Esophagus muscularis mucosa (tissue), 4 donors: ENCODE results near the gene NDRG3. TPM values are rescaled to one million over a fixed set of nuclear protein-coding genes. Genes with fewer than 3 reads are reported as not detected.
A peak's percentile ranks its signal among the peaks of the same experiment; 100 is the strongest.

Experiments
- DNase-seq: peaks from one replicate; pipeline ENCODE4 v3.0.0-alpha.2; 2017; ENCODE audit errors: extremely low spot score
- H3K27ac ChIP-seq, 4 donors: fragments of 200-600 bp; sonication (generic); replicated peaks in 1 of 4; 1 replicate in 3 of 4; 2 replicates in 1 of 4; pipeline ENCODE4 v1.5.1; 2016 to 2019; ENCODE audit warnings: mild to moderate bottlenecking in 1 of 4
- H3K27me3 ChIP-seq, 4 donors: fragments of 200-600 bp; sonication (generic); one replicate each; pipeline versions ENCODE4 v1.5.1 to v1.6.0; 2016 to 2019
- H3K36me3 ChIP-seq, 4 donors: fragments of 200-600 bp; sonication (generic); one replicate each; pipeline ENCODE4 v1.5.1; 2016 to 2019
- H3K4me1 ChIP-seq, 4 donors: fragments of 200-600 bp; sonication (generic); one replicate each; pipeline ENCODE4 v1.5.1; 2016 to 2019
- H3K4me3 ChIP-seq, 4 donors: fragments of 200-600 bp; sonication (generic); 1 replicate in 2 of 4; 2 replicates in 2 of 4; pipeline ENCODE4 v1.5.1; 2016 to 2019; ENCODE audit warnings: mild to moderate bottlenecking in 4 of 4, moderate library complexity in 1 of 4
- H3K9me3 ChIP-seq, 4 donors: fragments of 200-600 bp; sonication (generic); 1 replicate in 3 of 4; 2 replicates in 1 of 4; pipeline ENCODE4 v1.5.1; 2016 to 2019
- EP300 ChIP-seq: sonication (generic); formaldehyde crosslinking; IDR thresholded peaks from one replicate; pipeline ENCODE4 v1.6.1; 2017; ENCODE audit warnings: antibody characterized with exemption
- POLR2A ChIP-seq: fragments of 450-650 bp; IDR thresholded peaks from one replicate; pipeline ENCODE4 v1.6.1; 2017; ENCODE audit warnings: antibody characterized with exemption, moderate library complexity, mild to moderate bottlenecking, low read depth
- POLR2AphosphoS5 ChIP-seq, 2 donors: sonication (generic); formaldehyde crosslinking; IDR thresholded peaks; one replicate each; pipeline ENCODE4 v1.6.1; 2017; ENCODE audit warnings: antibody characterized with exemption in 2 of 2
- WGBS: methylation state at CpG from one replicate; pipeline ENCODE4 v1.1.5; 2018; 5-methylcytosine and 5-hydroxymethylcytosine counted together
- intact Hi-C: fragments of 100-400 bp; cut with DNase I; formaldehyde crosslinking; loops from one replicate; pipeline ENCODE4 v1.15.1; 2023
- total RNA-seq, 4 donors: library from RNA; depleted of rRNA; stranded (reverse); fragments of >200 nt; gene quantifications; one replicate each; pipeline versions ENCODE4 v1.1.0 to v1.2.1, GENCODE V29; 2016
- TF ChIP-seq, protein P1 (sequence below), 3 experiments: fragments of 200-600 bp in 2 of 3; fragments of 450-650 bp in 1 of 3; sonication (generic) in 2 of 3; IDR thresholded peaks; one replicate each; pipeline ENCODE4 v1.5.1; 2017 to 2019; ENCODE audit warnings: antibody characterized with exemption in 3 of 3, mild to moderate bottlenecking in 2 of 3, moderate library complexity in 1 of 3

The NDRG3 gene
- total RNA-seq, 4 donors from 2014 or later: 17.1 to 22.8 (median 22.3) TPM

DNA sequence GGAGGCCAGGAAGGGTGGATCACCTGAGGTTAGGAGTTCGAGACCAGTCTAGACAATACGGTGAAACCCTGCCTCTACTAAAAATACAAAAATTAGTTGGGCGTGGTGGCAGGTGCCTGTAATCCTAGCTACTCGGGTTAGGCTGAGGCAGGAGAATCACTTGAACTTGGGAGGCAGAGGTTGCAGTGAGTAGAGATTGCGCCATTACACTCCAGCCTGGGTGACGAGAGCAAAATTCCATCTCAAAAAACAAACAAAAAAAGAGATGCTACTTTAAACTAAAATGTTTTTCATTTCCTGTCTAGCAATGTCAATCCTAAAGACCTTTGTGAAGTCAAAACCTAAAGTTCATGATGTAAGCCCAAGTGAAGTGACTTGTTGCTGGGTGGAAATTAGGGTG is 14.8 kb upstream of the NDRG3 start:
- H3K4me3 ChIP-seq: no peak overlapping the region
- TF ChIP-seq POLR2AphosphoS5 (IDR thresholded peaks at IDR 0.05): no peak
- TF ChIP-seq, protein P1, sequence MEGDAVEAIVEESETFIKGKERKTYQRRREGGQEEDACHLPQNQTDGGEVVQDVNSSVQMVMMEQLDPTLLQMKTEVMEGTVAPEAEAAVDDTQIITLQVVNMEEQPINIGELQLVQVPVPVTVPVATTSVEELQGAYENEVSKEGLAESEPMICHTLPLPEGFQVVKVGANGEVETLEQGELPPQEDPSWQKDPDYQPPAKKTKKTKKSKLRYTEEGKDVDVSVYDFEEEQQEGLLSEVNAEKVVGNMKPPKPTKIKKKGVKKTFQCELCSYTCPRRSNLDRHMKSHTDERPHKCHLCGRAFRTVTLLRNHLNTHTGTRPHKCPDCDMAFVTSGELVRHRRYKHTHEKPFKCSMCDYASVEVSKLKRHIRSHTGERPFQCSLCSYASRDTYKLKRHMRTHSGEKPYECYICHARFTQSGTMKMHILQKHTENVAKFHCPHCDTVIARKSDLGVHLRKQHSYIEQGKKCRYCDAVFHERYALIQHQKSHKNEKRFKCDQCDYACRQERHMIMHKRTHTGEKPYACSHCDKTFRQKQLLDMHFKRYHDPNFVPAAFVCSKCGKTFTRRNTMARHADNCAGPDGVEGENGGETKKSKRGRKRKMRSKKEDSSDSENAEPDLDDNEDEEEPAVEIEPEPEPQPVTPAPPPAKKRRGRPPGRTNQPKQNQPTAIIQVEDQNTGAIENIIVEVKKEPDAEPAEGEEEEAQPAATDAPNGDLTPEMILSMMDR (IDR thresholded peaks at IDR 0.05): no peak
- TF ChIP-seq POLR2A: no peak
- TF ChIP-seq EP300: no peak
- H3K4me1 ChIP-seq: peaks cover 0 to 7% (median 3%) of the 10 kb centered on the region in 4 donors
- DNase-seq: no peak
- no peak overlapping the region for H3K27ac ChIP-seq
- H3K36me3 ChIP-seq: peaks cover 0 to 18% (median 0%) of the 10 kb centered on the region in 4 donors
- no peaks in the 10 kb centered on the region for H3K9me3 ChIP-seq
- intact Hi-C loops: no loop called here
- WGBS: 94% methylated on average over 6 of the region's 6 CpGs
- H3K27me3 ChIP-seq: no peaks in the 10 kb centered on the region

DNA sequence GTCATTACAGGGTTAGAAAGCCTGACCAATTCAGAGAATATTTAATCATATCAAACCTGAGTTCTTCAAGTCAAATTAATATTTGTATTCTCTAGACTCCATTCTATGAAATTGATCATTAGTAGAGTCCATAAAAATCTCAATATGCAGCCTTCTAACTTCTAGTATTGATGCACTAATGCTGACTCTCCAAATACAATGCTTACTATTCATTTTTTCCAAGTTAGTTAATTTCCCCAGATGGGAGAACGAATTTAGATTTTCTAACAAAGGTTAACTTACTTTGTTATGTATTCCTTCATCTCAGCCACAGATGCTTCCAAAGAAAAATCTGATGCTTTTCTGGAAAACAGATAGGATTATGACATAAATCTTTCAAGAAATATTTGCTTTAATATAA is 12.4 kb upstream of the NDRG3 start:
- H3K9me3 ChIP-seq: no peaks in the 10 kb centered on the region
- no peaks in the 10 kb centered on the region for H3K27me3 ChIP-seq
- no peak for TF ChIP-seq EP300
- no peak for TF ChIP-seq POLR2A
- TF ChIP-seq, protein P1 (IDR thresholded peaks at IDR 0.05): no peak
- no peak for TF ChIP-seq POLR2AphosphoS5 (IDR thresholded peaks at IDR 0.05)
- WGBS: 79% methylated on average over 1 of the region's 1 CpG
- peak overlapping the region in 2 of 4 donors; percentile 13 to 47 for H3K27ac ChIP-seq
- H3K4me3 ChIP-seq: no peak overlapping the region
- intact Hi-C loops: loop anchor here (10.0 kb wide), 2 partner anchors 93 to 153 kb away; partner anchors contain the start of gene RAB5IF
- DNase-seq: no peak
- peaks cover 7 to 14% (median 8%) of the 10 kb centered on the region in 4 donors for H3K4me1 ChIP-seq
- peaks cover 0 to 30% (median 0%) of the 10 kb centered on the region in 4 donors for H3K36me3 ChIP-seq

DNA sequence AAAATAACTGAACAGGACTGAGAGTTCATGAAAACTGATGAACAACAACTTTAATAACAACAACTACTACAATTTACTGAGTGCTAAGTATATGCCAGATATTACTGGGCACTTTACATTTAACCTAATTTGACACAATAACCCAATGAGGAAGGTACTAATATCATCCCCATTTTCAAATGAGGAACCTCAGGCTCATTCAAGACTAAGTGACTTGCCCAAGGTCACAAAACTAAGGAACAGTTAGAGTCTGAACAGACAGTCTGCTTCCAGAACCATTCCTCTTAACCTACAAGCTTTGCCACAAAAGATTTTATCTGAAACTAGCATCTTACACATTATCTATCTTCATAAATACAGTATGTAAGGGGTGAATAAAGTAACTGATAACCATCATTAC is 10.6 kb upstream of the NDRG3 start:
- H3K27ac ChIP-seq: no peak overlapping the region
- H3K9me3 ChIP-seq: no peaks in the 10 kb centered on the region
- TF ChIP-seq POLR2AphosphoS5 (IDR thresholded peaks at IDR 0.05): no peak
- H3K36me3 ChIP-seq: peaks cover 9 to 41% (median 13%) of the 10 kb centered on the region in 4 donors
- H3K4me1 ChIP-seq: peaks cover 7 to 14% (median 8%) of the 10 kb centered on the region in 4 donors
- H3K4me3 ChIP-seq: no peak overlapping the region
- DNase-seq: no peak
- intact Hi-C loops: loop anchor here (10.0 kb wide), 2 partner anchors 92 to 152 kb away; partner anchors contain the start of gene RAB5IF
- no peaks in the 10 kb centered on the region for H3K27me3 ChIP-seq

DNA sequence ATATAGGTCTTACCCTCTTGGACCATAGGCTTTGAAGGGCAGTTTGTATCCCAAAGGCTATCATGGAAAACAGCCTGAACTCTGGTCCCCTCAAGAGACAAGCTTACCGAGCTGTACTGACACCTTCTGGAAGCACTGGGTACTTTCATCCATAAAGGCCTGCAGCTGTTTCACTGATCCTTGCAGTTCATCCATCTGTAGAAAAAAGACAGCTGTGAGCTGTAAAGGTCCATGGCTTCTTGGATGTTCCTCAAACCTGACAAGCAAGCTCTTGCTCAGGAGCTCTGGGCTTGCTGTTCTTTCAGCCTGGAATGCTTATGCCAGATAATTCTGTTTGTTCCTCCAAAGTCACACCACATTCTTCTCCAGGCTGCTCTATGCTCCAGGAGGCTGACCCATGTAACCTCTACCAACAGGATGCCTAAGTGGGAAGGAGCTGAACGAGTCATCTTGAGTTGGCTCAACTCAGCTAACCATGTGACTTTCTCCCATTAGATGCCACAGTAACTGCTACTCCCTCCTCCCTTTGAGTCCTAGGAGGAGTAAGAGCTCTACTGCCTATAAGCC is 8.8 kb upstream of the NDRG3 start:
- Histone ChIP-seq H3K27ac (peak overlapping the region in 3 of 4 donors; percentile 2 to 50 (median 49)), H3K4me1 (peaks cover 7 to 14% (median 8%) of the 10 kb centered on the region in 4 donors), H3K27me3 (no peaks in the 10 kb centered on the region), H3K9me3 (no peaks in the 10 kb centered on the region), H3K36me3 (peaks cover 9 to 40% (median 13%) of the 10 kb centered on the region in 4 donors), H3K4me3 (no peak overlapping the region)
- intact Hi-C loops: loop anchor here (10.0 kb wide), 2 partner anchors 90 to 150 kb away; partner anchors contain the start of gene RAB5IF
- no peak for DNase-seq
- TF ChIP-seq, protein P1 (IDR thresholded peaks at IDR 0.05): peak; percentile 74 to 85 (median 81)
- no peak for TF ChIP-seq POLR2A
- TF ChIP-seq POLR2AphosphoS5 (IDR thresholded peaks at IDR 0.05): peak; percentile 45 to 46
- WGBS: 0% methylated on average over 2 of the region's 2 CpGs

DNA sequence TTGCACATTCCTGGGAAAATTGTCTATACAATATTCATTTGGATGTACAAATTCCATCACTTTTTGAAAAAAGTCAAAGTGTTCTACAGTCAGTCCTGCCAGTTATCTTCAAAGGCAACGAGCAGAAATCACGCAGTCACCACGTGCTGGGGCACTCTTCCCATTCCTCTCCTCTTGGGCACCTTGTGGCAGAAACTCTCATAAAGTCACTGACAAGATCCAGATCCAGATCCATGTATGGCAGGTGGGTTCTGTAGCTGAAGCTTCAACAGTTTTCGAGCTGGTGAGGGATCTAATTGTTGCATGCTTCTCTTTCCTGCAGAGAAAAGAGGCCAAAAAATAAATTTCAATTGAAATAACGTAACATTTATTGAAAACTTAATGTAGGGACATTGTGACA is 6.7 kb upstream of the NDRG3 start:
- intact Hi-C loops: loop anchor here (10.0 kb wide), 2 partner anchors 88 to 148 kb away; partner anchors contain the start of gene RAB5IF
- Histone ChIP-seq H3K4me3 (no peak overlapping the region), H3K27me3 (no peaks in the 10 kb centered on the region), H3K9me3 (no peaks in the 10 kb centered on the region), H3K27ac (no peak overlapping the region), H3K4me1 (peaks cover 7 to 13% (median 8%) of the 10 kb centered on the region in 4 donors), H3K36me3 (peaks cover 9 to 36% (median 13%) of the 10 kb centered on the region in 4 donors)
- 90% methylated on average over 5 of the region's 5 CpGs for WGBS
- DNase-seq: no peak
- TF ChIP-seq EP300: no peak
- no peak for TF ChIP-seq POLR2A
- TF ChIP-seq POLR2AphosphoS5 (IDR thresholded peaks at IDR 0.05): no peak
- TF ChIP-seq, protein P1 (IDR thresholded peaks at IDR 0.05): no peak
